H1 (cell line): ENCODE data around the gene LARP4B. TPM values are rescaled to one million over a fixed set of nuclear protein-coding genes. Genes with fewer than 3 reads are reported as not detected.

ENCODE experiments used
- polyA plus RNA-seq, 7 experiments: library from polyadenylated mRNA; depleted of rRNA in 3 of 7; stranded (reverse) in 5 of 7; unstranded in 2 of 7; fragments of >200 nt in 5 of 7; fragments of 200-250 nt in 2 of 7; gene quantifications; 1 replicate in 5 of 7; 2 replicates in 1 of 7; 4 replicates in 1 of 7; pipeline versions ENCODE4 v1.2.1 to v1.2.3, GENCODE V29; 2011 to 2013; ENCODE audit warnings: missing spikeins in 2 of 7, mixed read lengths in 2 of 7
- total RNA-seq: library from RNA; stranded (reverse); fragmentation: NEBNext Ultra II Directional; extraction: Animal tissue kit (Norgen Biotek cat#: 25700); gene quantifications from 2 replicates; pipeline ENCODE4 v1.2.1, GENCODE V29; 2021
- TF ChIP-seq, protein P1 (sequence below): fragments of 300-600 bp; sonication (generic); IDR thresholded peaks from 2 replicates; pipeline ENCODE4 v1.7.1; 2012; ENCODE audit warnings: low read length, moderate library complexity, mild to moderate bottlenecking, inconsistent platforms; ENCODE audit not compliant: insufficient replicate concordance

LARP4B gene
- total and polyA plus RNA-seq, 2 of the 8 experiments (the other 6 are each of a cell fraction or from before 2014, with no cell fraction given) = 20.1 to 78.6 TPM

DNA sequence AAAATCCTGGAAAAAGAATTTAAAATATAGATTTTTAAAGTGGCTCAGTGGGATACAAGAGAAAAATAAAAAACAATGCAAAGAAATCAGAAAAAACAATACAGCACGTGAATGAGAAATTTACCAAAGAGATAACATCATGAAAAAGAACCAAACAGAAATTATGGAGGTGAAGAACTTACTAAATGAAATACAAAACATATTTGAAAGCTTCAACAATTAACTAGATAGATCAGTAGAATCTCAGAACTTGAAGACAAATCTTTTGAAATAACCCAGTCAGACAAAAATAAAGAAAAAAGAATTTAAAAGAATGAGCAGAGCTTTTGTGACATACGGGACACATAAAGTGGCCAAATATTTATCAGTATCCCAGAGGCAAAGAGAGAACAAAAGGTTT, 170.9 kb downstream of the LARP4B start (continued):
- TF ChIP-seq, protein P1, sequence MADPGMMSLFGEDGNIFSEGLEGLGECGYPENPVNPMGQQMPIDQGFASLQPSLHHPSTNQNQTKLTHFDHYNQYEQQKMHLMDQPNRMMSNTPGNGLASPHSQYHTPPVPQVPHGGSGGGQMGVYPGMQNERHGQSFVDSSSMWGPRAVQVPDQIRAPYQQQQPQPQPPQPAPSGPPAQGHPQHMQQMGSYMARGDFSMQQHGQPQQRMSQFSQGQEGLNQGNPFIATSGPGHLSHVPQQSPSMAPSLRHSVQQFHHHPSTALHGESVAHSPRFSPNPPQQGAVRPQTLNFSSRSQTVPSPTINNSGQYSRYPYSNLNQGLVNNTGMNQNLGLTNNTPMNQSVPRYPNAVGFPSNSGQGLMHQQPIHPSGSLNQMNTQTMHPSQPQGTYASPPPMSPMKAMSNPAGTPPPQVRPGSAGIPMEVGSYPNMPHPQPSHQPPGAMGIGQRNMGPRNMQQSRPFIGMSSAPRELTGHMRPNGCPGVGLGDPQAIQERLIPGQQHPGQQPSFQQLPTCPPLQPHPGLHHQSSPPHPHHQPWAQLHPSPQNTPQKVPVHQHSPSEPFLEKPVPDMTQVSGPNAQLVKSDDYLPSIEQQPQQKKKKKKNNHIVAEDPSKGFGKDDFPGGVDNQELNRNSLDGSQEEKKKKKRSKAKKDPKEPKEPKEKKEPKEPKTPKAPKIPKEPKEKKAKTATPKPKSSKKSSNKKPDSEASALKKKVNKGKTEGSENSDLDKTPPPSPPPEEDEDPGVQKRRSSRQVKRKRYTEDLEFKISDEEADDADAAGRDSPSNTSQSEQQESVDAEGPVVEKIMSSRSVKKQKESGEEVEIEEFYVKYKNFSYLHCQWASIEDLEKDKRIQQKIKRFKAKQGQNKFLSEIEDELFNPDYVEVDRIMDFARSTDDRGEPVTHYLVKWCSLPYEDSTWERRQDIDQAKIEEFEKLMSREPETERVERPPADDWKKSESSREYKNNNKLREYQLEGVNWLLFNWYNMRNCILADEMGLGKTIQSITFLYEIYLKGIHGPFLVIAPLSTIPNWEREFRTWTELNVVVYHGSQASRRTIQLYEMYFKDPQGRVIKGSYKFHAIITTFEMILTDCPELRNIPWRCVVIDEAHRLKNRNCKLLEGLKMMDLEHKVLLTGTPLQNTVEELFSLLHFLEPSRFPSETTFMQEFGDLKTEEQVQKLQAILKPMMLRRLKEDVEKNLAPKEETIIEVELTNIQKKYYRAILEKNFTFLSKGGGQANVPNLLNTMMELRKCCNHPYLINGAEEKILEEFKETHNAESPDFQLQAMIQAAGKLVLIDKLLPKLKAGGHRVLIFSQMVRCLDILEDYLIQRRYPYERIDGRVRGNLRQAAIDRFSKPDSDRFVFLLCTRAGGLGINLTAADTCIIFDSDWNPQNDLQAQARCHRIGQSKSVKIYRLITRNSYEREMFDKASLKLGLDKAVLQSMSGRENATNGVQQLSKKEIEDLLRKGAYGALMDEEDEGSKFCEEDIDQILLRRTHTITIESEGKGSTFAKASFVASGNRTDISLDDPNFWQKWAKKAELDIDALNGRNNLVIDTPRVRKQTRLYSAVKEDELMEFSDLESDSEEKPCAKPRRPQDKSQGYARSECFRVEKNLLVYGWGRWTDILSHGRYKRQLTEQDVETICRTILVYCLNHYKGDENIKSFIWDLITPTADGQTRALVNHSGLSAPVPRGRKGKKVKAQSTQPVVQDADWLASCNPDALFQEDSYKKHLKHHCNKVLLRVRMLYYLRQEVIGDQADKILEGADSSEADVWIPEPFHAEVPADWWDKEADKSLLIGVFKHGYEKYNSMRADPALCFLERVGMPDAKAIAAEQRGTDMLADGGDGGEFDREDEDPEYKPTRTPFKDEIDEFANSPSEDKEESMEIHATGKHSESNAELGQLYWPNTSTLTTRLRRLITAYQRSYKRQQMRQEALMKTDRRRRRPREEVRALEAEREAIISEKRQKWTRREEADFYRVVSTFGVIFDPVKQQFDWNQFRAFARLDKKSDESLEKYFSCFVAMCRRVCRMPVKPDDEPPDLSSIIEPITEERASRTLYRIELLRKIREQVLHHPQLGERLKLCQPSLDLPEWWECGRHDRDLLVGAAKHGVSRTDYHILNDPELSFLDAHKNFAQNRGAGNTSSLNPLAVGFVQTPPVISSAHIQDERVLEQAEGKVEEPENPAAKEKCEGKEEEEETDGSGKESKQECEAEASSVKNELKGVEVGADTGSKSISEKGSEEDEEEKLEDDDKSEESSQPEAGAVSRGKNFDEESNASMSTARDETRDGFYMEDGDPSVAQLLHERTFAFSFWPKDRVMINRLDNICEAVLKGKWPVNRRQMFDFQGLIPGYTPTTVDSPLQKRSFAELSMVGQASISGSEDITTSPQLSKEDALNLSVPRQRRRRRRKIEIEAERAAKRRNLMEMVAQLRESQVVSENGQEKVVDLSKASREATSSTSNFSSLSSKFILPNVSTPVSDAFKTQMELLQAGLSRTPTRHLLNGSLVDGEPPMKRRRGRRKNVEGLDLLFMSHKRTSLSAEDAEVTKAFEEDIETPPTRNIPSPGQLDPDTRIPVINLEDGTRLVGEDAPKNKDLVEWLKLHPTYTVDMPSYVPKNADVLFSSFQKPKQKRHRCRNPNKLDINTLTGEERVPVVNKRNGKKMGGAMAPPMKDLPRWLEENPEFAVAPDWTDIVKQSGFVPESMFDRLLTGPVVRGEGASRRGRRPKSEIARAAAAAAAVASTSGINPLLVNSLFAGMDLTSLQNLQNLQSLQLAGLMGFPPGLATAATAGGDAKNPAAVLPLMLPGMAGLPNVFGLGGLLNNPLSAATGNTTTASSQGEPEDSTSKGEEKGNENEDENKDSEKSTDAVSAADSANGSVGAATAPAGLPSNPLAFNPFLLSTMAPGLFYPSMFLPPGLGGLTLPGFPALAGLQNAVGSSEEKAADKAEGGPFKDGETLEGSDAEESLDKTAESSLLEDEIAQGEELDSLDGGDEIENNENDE = no peak
- TF ChIP-seq, all 59 proteins: peak for 0
